Mucosa of stomach (tissue), 1 donor: ENCODE data around the gene PRRT3.

Experiments
- H3K27me3 ChIP-seq: one replicate; pipeline ENCODE4 v1.7.0; 2013; ENCODE audit warnings: mild to moderate bottlenecking, low read length; ENCODE audit not compliant: control insufficient read depth, insufficient read depth
- H3K36me3 ChIP-seq: one replicate; pipeline ENCODE4 v1.7.0; 2013; ENCODE audit warnings: low read length; ENCODE audit not compliant: control insufficient read depth, insufficient read depth
- H3K4me1 ChIP-seq: one replicate; pipeline ENCODE4 v1.7.0; 2013; ENCODE audit warnings: mild to moderate bottlenecking, low read length; ENCODE audit not compliant: control insufficient read depth, insufficient read depth
- H3K4me3 ChIP-seq: one replicate; pipeline ENCODE4 v1.7.0; 2013; ENCODE audit warnings: low read length
- H3K9ac ChIP-seq: one replicate; pipeline ENCODE4 v1.7.0; 2013; ENCODE audit warnings: mild to moderate bottlenecking, low read length, moderate library complexity
- H3K9me3 ChIP-seq: one replicate; pipeline ENCODE4 v1.7.0; 2013; ENCODE audit warnings: mild to moderate bottlenecking, low read length, moderate library complexity; ENCODE audit not compliant: control insufficient read depth
- donor health status: Pancreatic carcinoma.

The PRRT3 gene

DNA sequence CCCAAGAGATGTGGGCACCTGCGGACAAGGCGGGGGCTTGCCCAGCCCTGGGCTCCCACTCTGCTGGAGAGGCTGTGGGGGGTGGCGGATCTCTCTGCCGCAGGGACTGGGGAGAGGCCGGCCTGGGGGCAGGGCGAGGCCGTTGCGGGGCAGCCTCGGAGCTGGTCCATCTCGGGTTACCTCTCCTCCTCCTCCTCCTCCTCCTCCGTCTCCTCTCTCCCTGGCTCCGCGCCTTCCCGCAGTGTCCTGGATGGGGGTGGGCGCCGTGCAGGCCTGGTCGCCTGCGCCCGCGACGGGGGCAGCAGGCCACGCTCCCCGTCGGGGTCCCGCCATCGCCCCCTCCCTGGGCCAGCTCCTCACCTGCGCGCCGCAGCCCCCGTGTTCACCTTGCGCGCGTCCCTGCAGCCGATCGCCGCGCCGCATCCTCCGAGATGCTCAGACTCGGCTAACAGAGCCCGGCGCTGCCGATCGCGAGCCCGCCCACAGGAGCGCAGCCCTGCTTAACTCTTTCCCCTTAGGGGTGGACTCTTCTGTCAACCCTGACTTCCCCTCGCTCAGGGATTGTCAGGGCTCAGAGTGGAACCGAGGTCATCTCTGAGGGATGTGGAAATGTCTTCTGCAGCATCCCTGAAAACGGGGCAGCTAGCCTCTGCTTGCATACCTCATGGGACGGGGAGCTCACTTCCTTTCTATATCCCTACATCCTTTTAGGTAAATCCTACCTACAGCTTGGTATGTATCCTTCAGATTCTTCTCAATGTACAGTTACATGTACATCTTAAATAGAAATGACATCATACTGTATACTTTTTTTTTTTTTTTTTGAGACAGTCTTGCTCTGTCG is at the start of gene PRRT3:
Gene PRRT3, minus strand, starts transcription at position 447 of the 844 bp plus-strand sequence. CDS start 2,293 bp downstream, outside the sequence.
- H3K4me1 ChIP-seq = peaks cover 16% of the 10 kb centered on the region
- no peaks in the 10 kb centered on the region for H3K36me3 ChIP-seq
- peaks cover 7% of the 10 kb centered on the region for H3K27me3 ChIP-seq
- H3K9me3 ChIP-seq = no peaks in the 10 kb centered on the region
- H3K9ac ChIP-seq = peak within 1 kb of the TSS; percentile 34
- no peak within 1 kb of the TSS for H3K4me3 ChIP-seq

DNA sequence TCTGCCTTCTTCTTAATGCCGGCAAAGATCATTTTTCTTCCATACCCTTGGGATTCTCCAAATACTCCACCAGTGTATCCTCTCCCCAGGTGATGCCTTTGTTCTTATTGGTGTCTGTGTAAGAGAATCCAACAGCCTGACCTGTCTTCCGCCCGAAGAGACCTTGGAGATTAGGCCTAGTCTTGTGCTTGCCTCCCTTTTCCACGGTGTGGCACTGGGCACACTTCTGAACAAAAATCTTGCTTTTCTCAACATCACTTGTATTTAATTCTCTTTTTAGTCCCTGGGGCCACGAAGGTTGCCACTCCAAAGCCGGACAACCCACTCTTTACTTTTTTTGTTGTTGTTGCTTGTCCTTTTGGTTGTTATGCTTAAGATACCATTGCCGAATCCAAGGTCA is 48.5 kb upstream of the PRRT3 start:
- Histone ChIP-seq H3K27me3 (no peaks in the 10 kb centered on the region), H3K9me3 (no peaks in the 10 kb centered on the region), H3K4me1 (no peaks in the 10 kb centered on the region), H3K4me3 (no peak overlapping the region), H3K36me3 (no peaks in the 10 kb centered on the region), H3K9ac (no peak overlapping the region)

DNA sequence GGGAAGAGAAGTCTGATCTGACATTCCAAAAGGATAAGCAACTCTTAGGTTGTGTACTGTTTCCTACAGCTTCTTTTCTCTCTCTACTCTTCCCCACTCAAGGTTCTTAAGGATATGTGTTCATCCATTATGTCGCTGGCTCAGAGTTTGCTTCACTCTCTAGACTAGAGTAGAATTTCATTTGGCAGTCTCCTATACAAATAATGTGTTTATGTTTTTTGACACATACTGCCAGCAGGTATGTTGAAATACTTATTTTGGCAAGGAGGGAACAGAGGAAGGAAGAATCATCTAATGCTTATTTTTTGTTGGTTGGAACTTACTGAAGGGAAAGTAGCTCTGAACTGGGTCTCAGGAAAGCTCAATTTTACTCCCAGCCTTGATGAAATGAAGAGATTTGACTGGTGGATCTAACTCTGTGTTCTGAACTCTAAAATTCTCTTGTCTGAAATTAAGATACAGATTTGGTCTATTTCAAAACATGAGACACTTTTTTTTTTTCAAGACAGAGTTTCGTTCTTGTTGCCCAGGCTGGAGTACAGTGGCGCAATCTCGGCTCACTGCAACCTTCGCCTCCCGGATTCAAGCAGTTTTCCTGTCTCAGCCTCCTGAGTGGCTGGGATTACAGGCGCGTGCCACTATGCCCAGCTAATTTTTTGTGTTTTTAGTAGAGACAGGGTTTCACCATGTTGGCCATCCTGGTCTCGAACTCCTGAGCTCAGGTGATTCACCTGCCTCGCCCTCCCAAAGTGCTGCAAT is 42.1 kb upstream of the PRRT3 start:
- H3K9ac ChIP-seq = no peak overlapping the region
- H3K36me3 ChIP-seq = no peaks in the 10 kb centered on the region
- H3K4me3 ChIP-seq = no peak overlapping the region
- H3K4me1 ChIP-seq = no peaks in the 10 kb centered on the region
- no peaks in the 10 kb centered on the region for H3K9me3 ChIP-seq
- H3K27me3 ChIP-seq = no peaks in the 10 kb centered on the region

DNA sequence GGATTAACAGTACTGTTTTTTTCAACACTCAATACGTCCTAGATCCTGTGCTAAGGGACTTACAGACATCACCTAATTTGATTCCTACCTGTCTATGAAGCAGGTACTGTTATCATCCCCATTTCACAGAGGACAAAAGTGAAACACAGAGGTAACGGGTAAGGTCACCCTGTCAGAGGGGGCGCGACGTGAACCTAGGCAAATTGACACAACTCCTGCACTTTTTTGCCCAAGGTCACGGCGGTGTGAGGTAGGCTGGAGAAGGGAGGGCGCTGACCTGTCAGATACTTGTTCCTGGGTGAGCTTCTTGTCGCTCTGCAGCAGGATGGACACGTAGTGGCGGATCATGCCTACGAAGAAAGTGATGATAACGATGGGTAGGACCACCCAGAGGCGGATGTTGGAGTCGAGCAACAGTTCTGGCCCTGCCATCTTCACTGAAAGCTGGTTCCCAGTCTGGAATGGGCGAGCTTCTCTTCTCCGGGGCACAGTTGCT is 34.1 kb upstream of the PRRT3 start:
- Histone ChIP-seq H3K27me3 (no peaks in the 10 kb centered on the region), H3K4me1 (peaks cover 15% of the 10 kb centered on the region), H3K9me3 (no peaks in the 10 kb centered on the region), H3K9ac (peak overlapping the region; percentile 95), H3K36me3 (no peaks in the 10 kb centered on the region), H3K4me3 (peak overlapping the region; percentile 93)

DNA sequence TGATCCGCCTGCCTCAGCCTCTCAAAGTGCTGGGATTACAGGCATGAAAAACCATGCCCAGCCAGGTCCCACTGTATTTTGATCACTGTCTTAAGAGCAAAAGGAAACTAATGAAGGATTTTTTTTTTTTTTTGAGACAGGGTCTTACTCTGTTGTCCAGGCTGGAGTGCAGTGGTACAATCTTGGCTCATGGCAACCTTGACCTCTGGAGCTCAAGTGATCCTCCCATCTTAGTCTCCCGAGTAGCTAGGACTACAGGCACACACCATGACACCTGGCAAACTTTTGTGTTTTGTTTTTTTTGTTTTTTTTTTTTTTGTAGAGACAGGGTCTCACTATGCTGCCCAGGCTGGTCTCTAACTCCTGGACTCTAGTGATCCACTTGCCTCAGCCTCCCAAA is 28.0 kb upstream of the PRRT3 start:
- peaks cover 10% of the 10 kb centered on the region for H3K4me1 ChIP-seq
- no peaks in the 10 kb centered on the region for H3K36me3 ChIP-seq
- no peaks in the 10 kb centered on the region for H3K27me3 ChIP-seq
- H3K9ac ChIP-seq = no peak overlapping the region
- H3K4me3 ChIP-seq = no peak overlapping the region
- no peaks in the 10 kb centered on the region for H3K9me3 ChIP-seq

DNA sequence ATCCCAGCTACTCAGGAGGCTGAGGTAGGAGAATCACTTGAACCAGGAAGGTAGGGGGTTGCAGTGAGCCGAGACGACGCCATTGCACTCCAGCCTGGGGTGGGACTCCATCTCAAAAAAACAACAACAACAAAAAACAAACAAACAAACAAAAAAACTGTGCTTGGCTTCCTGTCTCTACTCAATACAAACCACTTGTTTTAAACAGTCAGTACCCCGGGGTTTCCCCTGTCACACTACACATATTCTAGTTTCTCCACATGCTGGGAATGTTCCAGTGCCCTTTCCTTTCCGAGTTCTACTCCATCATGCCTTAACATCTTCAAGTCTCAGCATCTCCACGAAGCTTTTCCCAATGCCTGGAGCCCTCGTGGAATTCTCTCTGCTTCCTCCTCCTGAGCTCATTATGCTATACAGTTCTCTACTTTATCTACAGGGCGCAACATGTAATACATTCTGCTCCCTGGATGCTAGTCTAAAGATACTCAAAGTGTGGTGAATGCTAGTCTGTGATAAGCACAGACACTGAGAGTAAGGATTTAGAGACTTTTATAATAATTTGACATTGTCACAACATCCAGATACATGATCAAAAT is 26.6 kb upstream of the PRRT3 start:
- Histone ChIP-seq H3K36me3 (no peaks in the 10 kb centered on the region), H3K4me3 (no peak overlapping the region), H3K4me1 (peaks cover 9% of the 10 kb centered on the region), H3K9me3 (no peaks in the 10 kb centered on the region), H3K9ac (no peak overlapping the region), H3K27me3 (no peaks in the 10 kb centered on the region)

DNA sequence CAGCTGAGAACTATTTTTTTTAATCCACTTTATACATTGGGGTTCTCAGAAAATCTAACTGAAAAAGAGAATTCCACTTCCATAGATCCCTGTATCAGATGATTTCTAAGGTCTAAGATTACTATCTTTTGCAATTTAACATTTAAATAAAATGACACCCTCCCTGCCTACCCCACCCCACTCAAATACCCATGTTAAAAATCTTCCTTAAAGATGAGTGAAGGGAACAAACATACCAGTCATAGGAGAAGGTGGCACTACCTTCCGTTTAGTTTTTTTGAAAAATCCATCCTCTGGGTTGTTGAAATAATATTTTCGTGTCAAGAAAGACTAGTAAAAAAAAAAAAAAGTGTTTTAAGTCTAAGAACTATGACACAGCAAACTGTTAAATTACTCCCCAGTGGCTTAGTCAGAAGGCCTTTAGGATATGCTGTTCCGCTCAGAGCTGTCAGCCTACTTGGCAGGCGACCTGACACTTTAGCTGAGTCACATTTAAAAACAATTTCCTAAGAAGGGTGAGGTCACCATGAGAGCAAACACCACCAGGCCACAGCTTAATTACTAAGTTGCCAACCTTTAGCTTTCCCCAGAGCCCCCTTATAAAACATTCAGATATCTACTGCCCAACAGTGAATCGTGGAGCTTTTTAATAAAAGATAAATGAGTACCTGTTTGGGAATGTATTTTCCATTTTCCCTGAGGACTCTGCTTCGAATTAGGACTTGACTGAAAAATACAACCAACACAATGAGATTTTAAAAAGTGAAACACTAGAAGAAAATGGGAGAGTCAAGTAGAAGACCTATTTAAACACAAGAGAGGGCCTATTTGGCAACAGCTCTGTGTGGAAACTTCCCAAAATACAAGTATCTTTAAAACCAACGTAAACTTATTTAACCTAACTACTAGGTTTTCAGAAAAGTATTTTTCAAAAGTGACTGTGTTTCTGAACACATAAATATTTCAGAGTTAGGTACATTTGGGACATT is 24.8 kb upstream of the PRRT3 start:
- H3K4me3 ChIP-seq = no peak overlapping the region
- H3K27me3 ChIP-seq = no peaks in the 10 kb centered on the region
- H3K4me1 ChIP-seq = peaks cover 9% of the 10 kb centered on the region
- H3K9me3 ChIP-seq = no peaks in the 10 kb centered on the region
- H3K9ac ChIP-seq = peak overlapping the region; percentile 16
- peaks cover 5% of the 10 kb centered on the region for H3K36me3 ChIP-seq

DNA sequence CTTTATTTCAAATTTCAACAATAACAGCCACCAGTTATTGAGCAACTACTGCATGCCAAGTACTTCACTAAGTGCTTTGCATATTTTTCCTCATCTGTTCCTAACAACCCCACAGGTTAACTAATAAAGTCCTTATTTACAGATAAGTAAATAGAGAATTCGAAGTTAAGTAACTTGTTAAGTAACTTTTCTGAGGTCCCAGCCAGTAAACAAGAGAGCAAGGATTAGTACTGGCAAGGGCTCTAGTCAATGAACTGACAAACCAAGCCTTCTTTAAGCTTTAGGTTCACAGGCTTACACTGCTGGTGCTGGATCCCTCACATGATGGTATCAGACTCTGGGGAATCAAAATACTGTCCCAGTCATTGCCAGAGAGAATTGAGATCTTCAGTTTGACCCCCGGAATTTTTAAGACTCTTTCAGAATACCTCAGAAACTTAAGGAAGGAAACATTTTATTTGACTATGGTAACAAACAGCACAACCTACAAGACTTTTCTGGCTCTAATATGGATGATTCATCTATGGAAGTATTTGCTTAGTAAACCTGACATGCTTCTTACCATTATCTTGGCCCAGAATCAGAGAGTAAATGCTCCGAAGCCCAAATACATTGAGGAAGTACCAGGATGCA is 17.9 kb upstream of the PRRT3 start:
- Histone ChIP-seq H3K9ac (no peak overlapping the region), H3K4me3 (no peak overlapping the region), H3K36me3 (peaks cover 12% of the 10 kb centered on the region), H3K27me3 (no peaks in the 10 kb centered on the region), H3K9me3 (no peaks in the 10 kb centered on the region), H3K4me1 (peaks cover 5% of the 10 kb centered on the region)

DNA sequence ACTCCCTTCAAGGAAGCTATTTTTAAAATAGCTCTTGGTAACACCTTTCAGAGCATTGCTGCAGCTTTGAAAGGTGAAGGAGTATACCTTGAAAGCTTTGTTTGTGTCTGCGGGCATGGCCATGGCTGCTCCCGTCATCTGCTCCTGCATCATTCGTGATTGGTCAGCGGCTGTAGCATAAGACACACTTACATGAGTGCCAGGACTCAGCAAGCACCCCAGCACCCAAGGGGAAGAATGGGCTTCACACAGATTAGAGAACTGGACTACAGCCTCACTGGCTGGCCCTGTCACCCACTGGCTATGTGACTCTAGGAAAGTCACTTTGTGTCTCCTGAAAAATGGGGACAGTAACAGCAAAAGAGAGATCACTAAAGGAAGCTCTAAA is 17.4 kb upstream of the PRRT3 start:
- Histone ChIP-seq H3K9me3 (no peaks in the 10 kb centered on the region), H3K27me3 (no peaks in the 10 kb centered on the region), H3K36me3 (peaks cover 12% of the 10 kb centered on the region), H3K9ac (no peak overlapping the region), H3K4me3 (no peak overlapping the region), H3K4me1 (peaks cover 5% of the 10 kb centered on the region)

DNA sequence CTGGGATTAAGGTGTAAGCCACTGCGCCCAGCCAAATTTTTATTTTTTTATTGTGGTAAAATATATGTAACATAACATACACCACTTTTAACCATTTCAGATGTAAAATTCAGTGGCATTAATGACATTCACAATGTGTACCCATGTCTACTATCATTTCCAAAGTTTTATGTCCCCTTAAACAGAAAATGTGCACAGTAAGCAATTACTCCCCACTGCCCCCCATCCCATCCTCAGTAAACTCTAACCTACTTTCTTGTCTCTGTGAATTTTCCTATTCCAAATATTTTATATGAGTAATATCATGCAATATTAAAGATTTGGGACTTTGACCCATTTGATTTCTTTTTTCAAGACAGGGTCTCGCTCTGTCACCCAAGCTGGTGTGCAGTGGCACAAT is 14.6 kb upstream of the PRRT3 start:
- peaks cover 5% of the 10 kb centered on the region for H3K4me1 ChIP-seq
- peaks cover 7% of the 10 kb centered on the region for H3K36me3 ChIP-seq
- no peaks in the 10 kb centered on the region for H3K27me3 ChIP-seq
- H3K9me3 ChIP-seq = no peaks in the 10 kb centered on the region
- H3K4me3 ChIP-seq = no peak overlapping the region
- no peak overlapping the region for H3K9ac ChIP-seq
